Left colon (tissue), 2 donors: ENCODE measurements around the gene LMTK2. TPM values are rescaled to one million over a fixed set of nuclear protein-coding genes. Genes with fewer than 3 reads are reported as not detected.
A peak's percentile ranks its signal among the peaks of the same experiment; 100 is the strongest.

Experiments used
- ATAC-seq: fragments of 200-7000 bp; cut with Tn5 transposase; one replicate; pipeline ENCODE4 v1.9.1; 2020; ENCODE audit warnings: mild to moderate bottlenecking, moderate library complexity
- DNase-seq, 2 donors: peaks; one replicate each; pipeline ENCODE4 v3.0.0-alpha.2; 2020
- intact Hi-C, 2 donors: fragments of 100-400 bp; cut with DNase I in 1 of 2; cut with micrococcal nuclease in 1 of 2; formaldehyde crosslinking; loops; one replicate each; pipeline versions ENCODE4 v1.11.2 to v1.14.0; 2022; cut with DNase I, micrococcal nuclease
- long read RNA-seq: library from polyadenylated mRNA; unstranded; transcript quantifications from one replicate; pipeline ENCODE4 v2.0.0, GENCODE V29; 2021
- total RNA-seq, 2 donors: library from RNA; stranded (reverse); fragmentation: NEBNext Ultra II Directional; extraction: Animal tissue kit (Norgen Biotek cat#: 25700); gene quantifications; one replicate each; pipeline ENCODE4 v1.2.1, GENCODE V29; 2021
- donor health status: DM: no; HTN: no; CAD: no.
- donor health status: DM: yes; HTN: yes; CAD: no.

LMTK2 gene
- total RNA-seq, result 10 to 100 TPM; 51.4 to 52.0 TPM
- long read RNA-seq, partial matches to known transcripts, result 57 of 64 reads
- long read RNA-seq, other reads (novel, unspliced or antisense), result 7 of 64 reads

DNA sequence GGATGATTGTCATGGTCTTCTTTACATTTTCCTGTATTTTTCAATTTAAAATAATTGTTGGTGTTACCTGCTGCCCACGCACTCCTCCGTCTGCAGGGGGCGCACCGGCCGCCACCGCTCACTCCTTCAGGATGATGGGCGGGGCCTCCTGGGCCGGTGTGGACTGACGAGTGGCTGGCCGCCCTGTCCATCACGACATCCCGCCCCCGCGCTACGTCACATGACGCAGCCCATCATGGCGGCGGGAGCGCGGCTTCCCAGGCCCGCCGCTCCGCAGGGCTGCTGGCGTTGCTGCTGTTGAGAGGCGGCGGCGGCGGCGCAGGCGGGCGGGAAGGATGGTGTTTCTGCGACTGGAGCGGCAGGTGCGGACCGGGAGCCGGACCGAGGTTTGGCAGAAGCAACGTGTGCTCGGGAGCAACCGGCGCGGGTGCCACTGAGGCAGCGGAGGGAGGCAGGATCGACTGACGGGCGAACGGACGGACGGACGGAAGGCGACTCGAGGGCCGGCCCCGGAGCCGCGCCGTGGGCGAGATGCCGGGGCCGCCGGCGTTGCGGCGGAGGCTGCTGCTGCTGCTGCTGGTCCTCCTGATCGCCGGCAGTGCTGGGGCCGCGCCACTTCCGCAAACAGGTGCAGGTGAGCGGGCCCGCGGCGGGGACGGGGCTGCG lies at the start of gene LMTK2:
LMTK2 (plus strand) TSS at position 216 of the 666 bp plus-strand sequence; CDS start at position 532, 316 bp downstream.
- peak; percentile 89 to 99 for DNase-seq
- peak; percentile 91 for ATAC-seq
- intact Hi-C loops, result loop anchor here in 1 of 2 donors (5.0 kb wide), 1 partner anchor 61 kb away; no protein-coding TSS in a partner anchor

DNA sequence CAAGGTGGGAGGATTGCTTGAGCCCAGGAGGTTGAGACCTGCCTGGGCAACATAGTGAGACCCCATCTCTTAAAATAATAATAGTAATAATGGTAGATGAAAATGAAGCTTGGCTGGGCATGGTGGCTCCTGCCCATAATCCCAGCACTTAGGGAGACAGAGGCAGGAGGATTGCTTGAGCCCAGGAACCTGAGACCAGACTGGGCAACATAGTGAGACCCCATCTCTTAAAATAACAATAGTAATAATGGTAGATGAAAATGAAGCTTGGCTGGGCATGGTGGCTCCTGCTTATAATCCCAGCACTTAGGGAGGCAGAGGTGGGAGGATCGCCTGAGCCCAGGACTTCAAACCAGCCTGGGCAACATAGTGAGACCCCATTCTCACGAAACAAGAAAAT lies 49.5 kb upstream of the LMTK2 start:
- DNase-seq (no peak), ATAC-seq (no peak)
- intact Hi-C loops, result no loop called here

DNA sequence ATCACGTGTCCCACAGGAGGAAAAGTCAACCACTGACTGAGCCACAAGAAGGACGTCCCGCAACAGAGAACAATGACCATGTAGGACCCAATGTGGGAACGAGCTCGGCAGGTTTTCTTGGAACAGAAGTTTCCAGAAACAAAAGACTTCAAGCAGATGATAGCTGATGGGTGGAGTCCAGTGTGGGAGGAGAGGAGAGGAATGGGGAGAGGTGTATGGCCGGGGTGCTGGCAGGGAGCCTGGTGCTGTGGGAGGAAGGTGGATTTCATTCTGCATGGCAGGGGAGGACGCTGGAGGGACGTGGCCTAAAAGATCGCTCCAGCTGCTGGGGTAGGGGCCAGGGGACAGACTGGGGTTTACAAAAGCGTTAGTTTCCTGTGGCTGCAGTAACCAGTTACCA lies 48.5 kb upstream of the LMTK2 start:
- ATAC-seq, result no peak
- DNase-seq, result no peak
- intact Hi-C loops, result no loop called here

DNA sequence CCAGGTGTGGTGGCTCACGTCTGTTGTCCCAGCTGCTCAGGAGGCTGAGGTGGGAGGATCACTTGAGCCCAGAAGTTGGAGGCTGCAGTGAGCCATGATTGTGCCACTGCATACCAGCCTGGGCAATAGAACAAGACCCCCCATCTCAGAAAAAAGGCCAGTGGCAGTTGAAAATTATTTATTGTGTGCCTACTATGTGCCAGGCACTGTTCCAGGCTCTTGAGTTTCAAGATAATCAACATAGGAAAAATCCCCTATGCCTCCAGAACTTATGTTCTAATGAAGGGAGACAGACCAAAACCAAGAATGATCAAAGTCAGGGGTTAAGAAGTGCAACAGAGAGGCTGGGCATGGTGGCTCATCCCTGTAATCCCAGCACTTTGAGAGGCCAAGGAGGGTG lies 42.4 kb upstream of the LMTK2 start:
- ATAC-seq, result no peak
- intact Hi-C loops, result no loop called here
- DNase-seq, result no peak

DNA sequence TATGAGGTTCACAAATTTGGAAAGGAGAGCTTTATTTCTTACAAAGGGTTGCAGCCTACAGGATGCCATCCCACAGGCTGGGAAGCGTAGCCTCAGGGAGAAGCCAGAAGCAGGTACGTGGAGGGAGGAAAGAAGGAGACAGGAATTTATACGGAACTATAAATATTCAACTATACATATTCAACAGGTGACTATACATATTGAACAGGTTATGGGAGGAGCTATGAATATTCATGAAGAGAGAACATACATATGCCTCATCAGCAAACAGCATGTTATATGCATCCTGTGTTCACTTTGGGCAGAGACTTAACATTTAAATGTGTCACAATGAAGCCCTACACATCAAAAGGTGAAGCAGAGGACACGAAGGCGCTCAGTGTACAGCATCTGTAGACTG lies 40.5 kb upstream of the LMTK2 start:
- ATAC-seq (no peak), DNase-seq (no peak)
- intact Hi-C loops, result no loop called here

DNA sequence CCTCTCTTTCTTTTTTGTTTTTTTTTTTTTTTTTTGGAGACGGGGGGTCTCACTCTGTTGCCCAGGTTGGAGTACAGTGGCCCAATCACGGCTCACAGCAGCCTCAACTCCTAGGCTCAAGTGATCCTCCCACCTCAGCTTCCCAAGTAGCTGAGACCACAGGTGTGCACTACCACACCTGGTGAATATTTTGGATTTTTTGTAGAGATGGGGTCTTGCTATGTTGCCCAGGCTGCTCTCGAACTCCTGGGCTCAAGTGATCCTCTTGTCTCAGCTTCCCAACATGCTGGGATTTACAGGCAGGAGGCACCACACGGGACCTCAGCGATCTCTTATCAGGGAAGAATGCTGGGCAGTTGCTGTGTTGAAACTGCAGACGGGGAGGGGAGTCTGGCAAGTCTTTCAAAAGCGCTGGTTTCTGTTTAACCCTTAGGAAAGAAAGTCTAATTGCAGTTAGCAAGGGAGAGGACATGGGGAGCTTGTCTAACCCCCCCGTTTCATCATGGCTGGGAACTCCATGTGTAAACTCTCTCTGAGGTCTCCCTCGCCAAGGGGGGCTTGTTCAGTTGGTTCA lies 39.6 kb upstream of the LMTK2 start:
- ATAC-seq (no peak), DNase-seq (no peak)
- intact Hi-C loops, result no loop called here

DNA sequence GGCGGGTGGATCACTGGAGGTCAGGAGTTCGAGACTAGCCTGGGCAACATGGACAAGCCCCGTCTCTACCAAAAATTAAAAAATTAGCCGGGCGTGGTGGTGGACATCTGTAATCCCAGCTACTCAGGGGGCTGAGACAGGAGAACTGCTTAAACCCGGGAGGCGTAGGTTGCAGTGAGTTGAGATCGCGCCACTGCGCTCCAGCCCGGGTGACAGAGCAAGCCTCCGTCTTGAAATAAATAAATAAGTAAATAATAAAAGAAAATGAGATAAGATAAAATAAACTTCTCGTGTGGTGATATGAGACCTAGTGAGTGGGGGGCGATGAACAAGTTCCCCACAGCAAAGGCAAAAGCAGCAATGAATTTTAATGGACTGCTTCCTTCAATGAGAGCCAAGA lies 33.6 kb upstream of the LMTK2 start:
- ATAC-seq (no peak), DNase-seq (no peak)
- intact Hi-C loops, result no loop called here

DNA sequence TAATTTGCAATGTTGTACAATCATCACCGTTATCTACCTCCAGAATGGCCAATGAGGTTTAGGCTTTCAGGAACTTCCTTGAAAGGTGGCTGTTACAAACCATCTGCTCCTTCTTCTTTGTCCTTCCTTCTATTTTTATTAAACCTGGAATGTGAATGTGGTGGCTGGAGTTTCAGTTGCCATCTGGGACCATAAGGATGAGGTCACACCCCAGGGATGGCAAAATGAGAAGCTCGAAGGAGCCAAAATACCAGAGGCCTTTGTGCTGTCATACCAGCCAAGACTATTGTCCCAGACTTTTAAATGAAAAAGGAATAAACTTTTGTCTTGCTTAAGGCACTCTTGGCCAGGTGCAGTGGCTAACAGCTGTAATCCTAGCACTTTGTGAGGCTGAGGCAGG lies 30.9 kb upstream of the LMTK2 start:
- intact Hi-C loops, result no loop called here
- no peak for DNase-seq
- ATAC-seq, result no peak

DNA sequence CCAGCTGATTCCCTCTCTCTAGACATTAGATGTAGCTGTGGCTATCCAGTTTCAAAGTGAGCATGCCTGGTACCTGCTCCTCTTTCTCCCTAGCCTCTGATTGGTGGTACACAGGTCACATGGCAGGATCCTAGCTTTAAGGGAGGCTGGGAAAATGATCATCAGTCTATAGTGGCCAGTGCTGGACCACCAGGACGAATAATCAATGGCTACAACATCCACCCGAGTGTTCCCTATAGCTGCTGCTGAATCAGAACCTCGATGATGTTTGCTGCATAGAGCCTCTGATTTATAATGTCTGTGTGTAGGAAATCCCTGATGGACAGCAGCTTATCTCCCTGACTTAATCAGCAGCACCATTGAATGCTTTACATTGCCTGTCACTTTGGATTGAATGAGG lies 28.9 kb upstream of the LMTK2 start:
- intact Hi-C loops, result no loop called here
- DNase-seq (no peak), ATAC-seq (no peak)

DNA sequence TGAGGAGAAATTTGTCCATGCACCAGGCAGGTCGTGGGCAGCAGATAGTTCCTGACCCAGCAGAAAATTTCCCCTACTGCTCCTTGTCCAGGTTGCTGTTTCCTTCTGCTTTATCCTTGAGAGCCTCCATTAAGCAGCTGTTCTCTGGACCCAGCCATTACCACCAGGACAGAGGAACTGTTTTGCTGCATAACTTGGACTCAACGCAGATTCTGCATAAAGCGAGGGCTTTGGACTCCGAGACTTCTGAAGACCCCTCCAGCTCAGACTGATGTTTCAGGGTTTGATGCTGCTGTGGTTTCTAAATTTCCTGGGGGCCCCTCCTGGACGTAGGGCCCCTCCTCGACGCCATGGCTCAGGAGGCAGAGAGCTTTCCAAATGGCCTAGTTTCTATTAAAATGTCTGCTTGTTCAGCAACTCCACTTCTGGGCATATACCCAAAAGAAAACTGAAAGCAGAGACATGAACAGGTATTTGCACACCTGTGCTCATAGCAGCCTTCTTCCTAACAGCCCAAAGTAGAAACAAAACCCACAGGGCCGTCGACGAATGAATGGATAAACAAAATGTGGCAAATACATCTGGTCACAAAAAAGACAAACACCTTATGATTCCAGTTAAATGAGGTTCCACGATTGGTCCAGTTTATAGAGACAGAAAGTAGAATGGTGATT lies 28.3 kb upstream of the LMTK2 start:
- DNase-seq, result no peak
- ATAC-seq, result no peak
- intact Hi-C loops, result no loop called here

DNA sequence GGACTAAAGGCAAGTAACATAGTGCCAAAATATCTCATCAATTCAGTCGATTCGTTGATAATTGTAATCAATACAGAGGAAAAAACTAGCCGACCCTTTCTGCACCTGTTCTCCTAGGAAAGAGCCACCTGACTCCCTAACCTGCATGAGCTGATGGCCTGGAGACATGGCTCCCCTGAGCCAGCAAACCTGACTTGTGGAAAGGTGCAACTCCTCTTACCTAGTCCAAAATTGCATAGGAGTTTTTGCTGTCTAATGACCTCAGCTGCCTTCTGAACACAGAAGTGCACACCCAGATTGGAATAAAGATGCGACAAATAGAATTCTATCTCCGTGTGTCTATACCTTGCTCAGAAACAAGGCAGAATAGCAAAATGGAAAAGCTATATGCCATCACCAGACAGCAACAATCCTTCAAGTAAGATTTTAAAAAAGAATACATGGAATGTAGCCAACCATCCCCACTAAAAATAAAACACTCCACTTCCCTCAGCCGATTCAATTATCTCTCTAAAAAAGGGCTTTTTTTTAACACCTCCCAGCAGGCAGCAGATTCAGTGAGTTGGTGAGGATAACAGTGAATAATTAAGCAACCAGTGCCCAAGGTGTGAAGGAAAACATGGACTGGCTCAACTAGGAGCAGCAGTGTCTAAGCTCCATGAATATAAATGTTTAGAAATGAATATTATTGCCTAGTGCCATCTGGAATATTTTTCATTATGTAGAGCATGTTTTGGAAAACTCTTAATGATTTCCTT lies 26.6 kb upstream of the LMTK2 start:
- DNase-seq (no peak), ATAC-seq (no peak)
- intact Hi-C loops, result no loop called here

DNA sequence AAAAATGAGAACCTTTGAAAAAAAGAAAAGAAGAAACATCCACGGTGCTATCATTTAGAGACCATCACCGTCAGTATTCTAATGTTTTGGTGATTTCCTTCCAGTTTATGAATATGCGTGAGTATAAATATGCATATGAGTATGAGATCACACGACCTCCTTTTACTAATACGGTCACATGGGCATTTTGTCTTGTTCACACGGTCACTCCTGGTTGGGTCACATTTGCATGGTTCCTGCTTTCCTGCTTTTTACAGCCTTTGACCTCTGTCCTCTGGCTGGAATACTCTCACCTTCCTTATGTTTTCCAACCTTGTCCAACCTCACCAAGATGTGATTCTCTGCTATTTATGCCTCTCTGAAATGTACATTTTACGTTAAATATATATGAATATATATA lies 25.3 kb upstream of the LMTK2 start:
- no peak for DNase-seq

DNA sequence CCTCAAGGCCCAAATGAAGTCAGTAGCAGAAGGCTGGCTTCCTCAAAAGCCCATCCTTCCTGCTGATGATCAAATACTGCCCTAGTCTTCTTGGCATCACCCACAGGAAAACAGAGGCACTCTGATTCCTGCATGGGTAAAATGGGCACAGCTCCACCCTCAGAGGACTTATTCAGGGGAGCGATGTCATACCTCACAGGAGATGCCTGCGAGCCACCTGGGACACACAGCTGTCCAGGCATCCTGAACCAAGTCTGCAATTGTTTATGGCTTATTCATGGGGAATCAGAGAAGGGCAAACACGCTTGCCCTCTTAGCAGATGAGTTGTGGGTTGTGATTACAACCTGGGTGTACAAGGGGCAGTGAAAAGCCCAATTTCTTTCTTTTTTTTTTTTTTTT lies 22.0 kb upstream of the LMTK2 start:
- ATAC-seq, result no peak
- intact Hi-C loops, result no loop called here
- DNase-seq, result no peak

More for the DNA sequence above, 25.3 kb upstream of the LMTK2 start:
- no peak for ATAC-seq
- intact Hi-C loops, result no loop called here

DNA sequence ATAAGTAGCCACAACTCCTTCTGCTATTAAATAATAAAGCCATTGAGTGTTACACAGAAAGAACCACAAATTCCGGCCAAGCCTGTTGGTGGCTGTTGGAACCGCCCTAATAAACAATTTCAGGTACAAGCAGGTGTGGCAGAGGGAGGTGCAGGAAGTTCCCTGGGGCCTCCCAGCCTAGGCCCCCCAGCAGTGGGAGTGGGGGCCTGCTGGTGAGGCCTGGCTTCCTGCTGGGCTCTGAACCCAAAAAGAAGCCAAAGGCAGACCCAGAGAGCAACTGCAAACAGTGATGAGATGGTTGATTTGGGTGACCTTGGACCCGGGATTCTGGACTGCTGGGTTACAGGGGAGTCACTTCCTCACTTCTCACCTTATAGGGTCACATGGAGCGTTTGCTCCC lies 21.0 kb upstream of the LMTK2 start:
- ATAC-seq, result peak; percentile 59
- intact Hi-C loops, result no loop called here
- DNase-seq, result peak; percentile 29 to 61

DNA sequence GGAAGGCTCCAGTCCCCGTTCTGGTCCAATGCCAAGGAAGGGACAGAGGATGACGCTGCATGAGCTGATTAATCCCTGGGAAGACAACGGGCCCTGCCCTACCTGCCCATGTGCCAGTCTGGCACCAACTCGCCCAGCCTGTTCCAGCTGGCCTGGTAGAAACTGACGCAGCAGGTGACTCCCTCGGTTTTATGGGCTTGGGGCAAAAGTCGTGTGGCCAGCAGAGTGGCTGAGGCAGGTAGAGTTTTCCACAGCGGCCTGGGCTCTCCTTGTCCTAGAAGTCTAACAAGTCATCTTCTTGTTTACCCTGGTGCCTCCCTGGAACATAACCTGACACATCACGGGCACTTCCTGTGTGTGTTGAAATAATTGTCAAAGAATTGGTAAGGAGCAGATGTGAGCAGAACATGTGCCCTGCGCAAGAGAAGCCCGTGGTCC lies 20.4 kb upstream of the LMTK2 start:
- ATAC-seq, result peak; percentile 97
- intact Hi-C loops, result no loop called here
- peak; percentile 85 to 96 for DNase-seq

DNA sequence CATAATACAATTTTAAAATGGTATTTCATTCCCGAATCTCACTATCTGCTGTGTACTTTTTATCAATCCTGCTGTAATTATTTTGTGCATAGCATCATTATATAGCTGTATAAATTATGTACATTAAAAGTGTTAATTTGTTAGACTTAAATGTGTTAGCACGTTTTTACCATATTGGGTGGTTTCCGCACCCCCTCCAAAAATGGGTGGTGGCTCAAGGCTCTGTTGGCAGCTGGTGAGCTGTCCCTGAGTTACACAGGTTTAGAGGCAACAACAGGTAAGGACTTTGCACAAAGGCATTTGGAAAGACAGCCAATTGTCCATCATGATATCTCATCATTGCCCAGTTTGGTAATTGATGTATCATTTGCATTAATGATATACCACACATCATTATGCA lies 18.6 kb upstream of the LMTK2 start:
- intact Hi-C loops, result no loop called here
- ATAC-seq (no peak), DNase-seq (no peak)

DNA sequence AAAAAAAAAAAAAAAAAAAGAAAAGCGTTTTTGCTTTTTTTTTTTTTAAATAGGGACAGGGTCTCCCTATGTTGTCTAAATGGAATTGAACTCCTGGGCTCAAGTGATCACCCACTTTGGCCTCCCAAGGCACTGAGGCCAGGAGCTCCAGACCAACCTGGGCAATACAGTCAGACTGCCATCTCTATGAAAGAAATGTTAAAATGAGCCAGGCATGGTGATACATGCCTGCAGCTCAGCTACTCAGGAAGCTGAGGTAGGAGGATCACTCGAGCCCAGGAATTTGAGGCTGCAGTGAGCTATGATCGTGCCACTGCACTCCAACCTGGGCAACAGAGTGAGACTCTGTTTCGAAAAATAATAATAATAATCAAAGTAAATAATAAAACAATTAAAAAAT lies 16.5 kb upstream of the LMTK2 start:
- no peak for DNase-seq
- no peak for ATAC-seq
- intact Hi-C loops, result no loop called here

DNA sequence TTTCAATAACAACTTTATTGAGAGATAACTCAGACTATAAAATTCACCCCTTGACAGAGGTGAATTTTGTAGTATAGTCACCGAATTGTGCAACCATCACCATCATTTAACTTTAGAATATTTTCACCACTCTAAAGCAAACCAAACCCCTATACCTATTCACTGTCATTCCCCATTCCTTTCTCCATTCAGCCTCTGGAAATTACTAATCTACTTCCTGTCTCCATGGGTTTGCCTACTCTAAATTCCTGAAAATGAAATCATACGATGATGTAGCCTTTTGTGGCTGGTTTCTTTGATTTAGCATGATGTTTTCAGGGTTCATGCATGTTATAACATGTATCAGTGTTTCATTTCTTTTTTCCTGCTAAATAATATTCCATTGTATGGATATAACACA lies 15.6 kb upstream of the LMTK2 start:
- ATAC-seq, result no peak
- DNase-seq, result no peak
- intact Hi-C loops, result no loop called here

DNA sequence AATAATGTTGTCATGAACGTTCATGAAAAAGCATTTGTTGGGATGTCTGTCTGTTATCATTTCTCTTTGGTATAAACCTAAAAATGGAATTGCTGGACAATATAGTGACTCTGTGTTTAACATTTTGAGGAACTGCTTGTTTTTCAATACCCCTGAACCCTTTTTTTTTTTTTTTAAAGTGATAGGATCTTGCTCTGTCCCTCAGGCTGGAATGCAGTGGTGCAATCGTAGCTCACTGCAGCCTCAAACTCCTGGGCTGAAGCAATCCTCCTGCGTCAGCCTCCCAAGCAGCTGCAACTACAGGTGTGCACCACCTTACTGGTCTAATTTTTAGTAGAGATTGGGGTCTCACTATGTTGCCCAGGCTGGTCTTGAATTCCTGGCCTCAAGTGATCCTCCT lies 15.1 kb upstream of the LMTK2 start:
- DNase-seq, result no peak
- ATAC-seq, result no peak
- intact Hi-C loops, result no loop called here
